GM19372 (cell line): ENCODE data around the gene STAP2.
"Not testable (repeated sequence)": the region's sequence is repeated elsewhere in the genome, so short reads cannot be mapped to it uniquely, and the experiment has no call there.

Experiments used
- ATAC-seq: cut with Tn5 transposase; IDR thresholded peaks from one replicate; pipeline ENCODE4 v1.9.1; 2021; ENCODE audit warnings: mild to moderate bottlenecking, low read depth, moderate library complexity; ENCODE audit not compliant: unreplicated experiment

STAP2 gene

DNA sequence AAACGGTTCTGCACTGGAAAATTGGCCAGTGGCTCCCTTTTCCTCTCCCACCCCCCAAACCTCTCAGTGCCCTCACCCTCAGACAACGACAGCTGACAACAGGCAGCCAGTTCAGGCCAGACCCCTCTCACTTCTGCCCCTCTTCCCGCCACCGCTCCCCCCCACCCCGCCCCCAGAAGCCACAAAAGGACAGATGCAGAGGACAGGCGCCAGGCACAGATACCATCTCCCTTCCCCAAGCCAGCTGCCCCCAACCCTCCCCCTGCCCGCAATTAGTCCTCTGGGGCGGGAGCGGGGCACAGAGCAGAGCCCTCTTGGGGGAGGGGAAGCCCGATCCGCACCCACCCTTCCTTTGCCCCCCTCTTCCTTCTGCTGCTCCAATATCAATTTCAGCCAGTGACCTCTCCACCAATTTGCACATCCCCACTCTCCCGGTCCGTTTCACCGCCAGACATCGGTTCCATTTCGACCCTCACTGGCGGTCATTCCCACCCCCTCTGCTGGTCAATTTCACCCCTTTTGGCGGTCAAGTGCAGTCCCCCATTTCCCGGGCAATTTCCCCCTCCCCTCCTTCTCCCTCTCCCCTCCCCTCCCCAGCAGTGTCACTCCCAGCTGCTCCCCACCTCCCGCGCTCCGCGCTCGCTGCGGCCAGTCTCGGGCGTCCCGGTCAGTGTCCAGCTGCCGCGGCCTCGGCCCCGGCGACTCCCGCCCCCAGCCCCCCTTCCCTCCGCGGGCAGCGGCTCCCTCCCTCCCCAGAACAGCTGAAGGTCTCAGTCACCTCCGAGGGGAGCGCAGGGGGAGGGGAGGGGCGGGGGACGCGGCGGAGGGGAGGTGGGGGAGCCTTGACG is 60.0 kb downstream of the STAP2 start, which contains the start of gene SHD:
Gene SHD (plus strand): TSS at position 848 of the 848 bp plus-strand sequence. CDS start 798 bp downstream, outside the sequence.
- no peak for ATAC-seq

DNA sequence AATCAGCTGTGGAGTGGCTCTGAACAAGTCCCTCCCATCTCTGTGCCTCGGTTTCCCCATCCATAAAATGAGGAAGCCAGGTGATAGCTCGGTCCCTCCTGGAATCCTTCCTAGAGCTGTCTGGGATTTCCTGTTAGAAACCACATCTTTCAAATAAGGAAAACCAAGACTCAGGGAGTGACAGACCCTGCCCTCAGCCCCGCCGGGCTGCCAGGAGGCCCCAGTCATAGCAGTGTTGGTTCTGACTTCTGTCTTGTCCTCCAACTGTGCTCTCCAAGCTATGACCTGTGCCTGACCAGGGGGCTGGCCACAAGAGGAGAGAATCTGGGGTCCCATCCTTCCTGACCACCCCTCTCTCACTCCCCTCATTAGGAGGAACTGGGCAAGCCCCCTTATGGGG is 60.6 kb downstream of the STAP2 start:
- ATAC-seq, result no peak

DNA sequence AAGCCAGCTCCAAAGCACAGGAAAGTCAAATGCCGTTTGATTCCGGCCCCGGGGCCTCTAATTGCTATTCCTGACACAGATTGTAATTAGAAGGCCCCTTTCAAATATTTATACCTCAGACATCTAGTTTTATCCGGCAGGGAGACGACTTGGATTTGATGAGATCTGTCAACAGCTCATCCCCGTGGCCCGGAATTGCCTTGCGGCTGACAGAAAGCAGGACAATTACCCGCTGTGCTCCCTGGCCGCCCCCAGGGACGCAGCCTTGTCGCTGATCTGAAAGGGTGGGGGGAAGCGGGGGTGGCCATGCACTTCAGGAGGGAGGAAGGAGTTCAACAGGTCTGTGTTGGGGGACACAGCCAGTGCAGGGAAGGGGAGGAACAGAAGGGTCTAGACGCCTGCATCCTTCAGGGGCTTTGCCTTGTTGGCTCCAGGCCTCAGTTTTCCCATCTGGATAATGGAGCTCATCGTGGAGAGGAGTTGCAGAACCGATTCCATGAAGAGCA is 61.4 kb downstream of the STAP2 start:
- ATAC-seq, result no peak

DNA sequence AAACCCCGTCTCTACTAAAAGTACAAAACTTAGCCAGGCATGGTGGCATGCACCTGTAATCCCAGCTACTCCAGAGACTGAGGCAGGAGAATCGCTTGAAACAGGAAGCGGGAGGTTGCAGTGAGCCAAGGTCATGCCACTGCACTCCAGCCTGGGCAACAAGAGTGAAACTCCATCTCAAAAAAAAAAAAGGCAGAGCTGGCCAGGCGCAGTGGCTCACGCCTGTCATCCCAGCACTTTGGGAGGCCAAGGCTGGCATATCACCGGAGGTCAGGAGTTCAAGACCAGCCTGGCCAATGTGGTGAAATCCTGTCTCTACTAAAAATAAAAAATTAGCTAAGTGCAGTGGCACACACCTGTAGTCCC is 64.3 kb downstream of the STAP2 start:
- not testable (repeated sequence) for ATAC-seq
